Stimulated activated effector memory CD8-positive, alpha-beta T cell treated with anti-CD3 and anti-CD28 coated beads, Interleukin-12 subunit alpha, Interleukin-12 subunit beta, amount 100 ng/mL, for 72 hours (primary cell): ENCODE results near the gene NCS1.
A peak's percentile ranks its signal among the peaks of the same experiment; 100 is the strongest.

ENCODE experiments used
- ATAC-seq: fragments of 150-1000 bp; cut with Tn5 transposase; 2 replicates; pipeline ENCODE4 v1.10.0; 2021
- DNase-seq, 2 donors: peaks; one replicate each; pipeline ENCODE4 v3.0.0; 2021 to 2022; ENCODE audit warnings: low spot score in 2 of 2
- H3K27ac Mint-ChIP-seq: one replicate; pipeline ENCODE4 v1.8.0; 2022; ENCODE audit warnings: mild to moderate bottlenecking, mixed read lengths
- H3K36me3 Mint-ChIP-seq: one replicate; pipeline ENCODE4 v1.8.0; 2022; ENCODE audit warnings: mild to moderate bottlenecking, mixed read lengths
- H3K4me1 Mint-ChIP-seq: one replicate; pipeline ENCODE4 v1.8.0; 2022; ENCODE audit warnings: mixed read lengths
- H3K4me3 Mint-ChIP-seq: one replicate; pipeline ENCODE4 v1.8.0; 2022; ENCODE audit warnings: mild to moderate bottlenecking, mixed read lengths
- H3K9me3 Mint-ChIP-seq: one replicate; pipeline ENCODE4 v1.8.0; 2022; ENCODE audit warnings: mixed read lengths

NCS1 gene

GRCh38 chr9:130142056-130142455, 30.1 kb upstream of the NCS1 start:
- no peak overlapping the region for H3K27ac Mint-ChIP-seq
- no peaks in the 10 kb centered on the region for H3K36me3 Mint-ChIP-seq
- DNase-seq (no peak), ATAC-seq (no peak)
- H3K4me3 Mint-ChIP-seq: no peak overlapping the region
- peaks cover 63% of the 10 kb centered on the region for H3K4me1 Mint-ChIP-seq
- no peaks in the 10 kb centered on the region for H3K9me3 Mint-ChIP-seq

GRCh38 chr9:130142641-130143040, 29.6 kb upstream of the NCS1 start:
- no peak overlapping the region for H3K27ac Mint-ChIP-seq

GRCh38 chr9:130143279-130143893, 28.8 kb upstream of the NCS1 start:
- H3K9me3 Mint-ChIP-seq: no peaks in the 10 kb centered on the region
- ATAC-seq: no peak
- DNase-seq: no peak
- H3K36me3 Mint-ChIP-seq: no peaks in the 10 kb centered on the region
- H3K4me3 Mint-ChIP-seq: peak overlapping the region; percentile 52
- peaks cover 69% of the 10 kb centered on the region for H3K4me1 Mint-ChIP-seq
- peak overlapping the region; percentile 66 for H3K27ac Mint-ChIP-seq

More at GRCh38 chr9:130142641-130143040, 29.6 kb upstream of the NCS1 start:
- Mint-ChIP-seq H3K4me1 (peaks cover 69% of the 10 kb centered on the region), H3K36me3 (no peaks in the 10 kb centered on the region), H3K4me3 (no peak overlapping the region), H3K9me3 (no peaks in the 10 kb centered on the region)
- no peak for DNase-seq
- no peak for ATAC-seq

- ATAC-seq: peak; percentile 50
- no peaks in the 10 kb centered on the region for H3K9me3 Mint-ChIP-seq
- H3K27ac Mint-ChIP-seq: peak overlapping the region; percentile 66
- no peaks in the 10 kb centered on the region for H3K36me3 Mint-ChIP-seq
- H3K4me1 Mint-ChIP-seq: peaks cover 63% of the 10 kb centered on the region
- no peak for DNase-seq
- peak overlapping the region; percentile 52 for H3K4me3 Mint-ChIP-seq
Measured at GRCh38 chr9:130143958-130144366, 28.2 kb upstream of the NCS1 start.

- no peaks in the 10 kb centered on the region for H3K36me3 Mint-ChIP-seq
- H3K9me3 Mint-ChIP-seq: no peaks in the 10 kb centered on the region
- ATAC-seq: no peak
- H3K27ac Mint-ChIP-seq: no peak overlapping the region
- H3K4me3 Mint-ChIP-seq: peak overlapping the region; percentile 52
- DNase-seq: no peak
- H3K4me1 Mint-ChIP-seq: peaks cover 56% of the 10 kb centered on the region
Measured at GRCh38 chr9:130144703-130145102, 27.5 kb upstream of the NCS1 start.

GRCh38 chr9:130145658-130146057, 26.5 kb upstream of the NCS1 start:
- Mint-ChIP-seq H3K27ac (no peak overlapping the region), H3K4me1 (peaks cover 46% of the 10 kb centered on the region), H3K4me3 (no peak overlapping the region), H3K36me3 (no peaks in the 10 kb centered on the region), H3K9me3 (no peaks in the 10 kb centered on the region)
- ATAC-seq (no peak), DNase-seq (no peak)

GRCh38 chr9:130147198-130147597, 25.0 kb upstream of the NCS1 start:
- Mint-ChIP-seq H3K4me3 (no peak overlapping the region), H3K36me3 (no peaks in the 10 kb centered on the region), H3K4me1 (peaks cover 34% of the 10 kb centered on the region), H3K9me3 (no peaks in the 10 kb centered on the region), H3K27ac (no peak overlapping the region)
- DNase-seq: no peak
- peak; percentile 61 for ATAC-seq

GRCh38 chr9:130147910-130148309, 24.3 kb upstream of the NCS1 start:
- no peak for ATAC-seq
- H3K4me3 Mint-ChIP-seq: no peak overlapping the region
- no peak for DNase-seq
- H3K4me1 Mint-ChIP-seq: peaks cover 34% of the 10 kb centered on the region
- H3K36me3 Mint-ChIP-seq: no peaks in the 10 kb centered on the region
- no peaks in the 10 kb centered on the region for H3K9me3 Mint-ChIP-seq
- no peak overlapping the region for H3K27ac Mint-ChIP-seq

GRCh38 chr9:130149031-130149430, 23.2 kb upstream of the NCS1 start:
- no peak overlapping the region for H3K27ac Mint-ChIP-seq
- H3K4me3 Mint-ChIP-seq: no peak overlapping the region
- no peak for ATAC-seq

GRCh38 chr9:130149654-130150286, 22.4 kb upstream of the NCS1 start:
- Mint-ChIP-seq H3K36me3 (no peaks in the 10 kb centered on the region), H3K9me3 (no peaks in the 10 kb centered on the region), H3K27ac (no peak overlapping the region), H3K4me3 (no peak overlapping the region), H3K4me1 (peaks cover 17% of the 10 kb centered on the region)
- ATAC-seq: no peak
- no peak for DNase-seq

More at GRCh38 chr9:130149031-130149430, 23.2 kb upstream of the NCS1 start:
- Mint-ChIP-seq H3K36me3 (no peaks in the 10 kb centered on the region), H3K4me1 (peaks cover 24% of the 10 kb centered on the region), H3K9me3 (no peaks in the 10 kb centered on the region)
- no peak for DNase-seq

- Mint-ChIP-seq H3K36me3 (no peaks in the 10 kb centered on the region), H3K4me1 (peaks cover 14% of the 10 kb centered on the region), H3K4me3 (no peak overlapping the region), H3K9me3 (no peaks in the 10 kb centered on the region), H3K27ac (no peak overlapping the region)
- DNase-seq (no peak), ATAC-seq (no peak)
Measured at GRCh38 chr9:130150779-130151382, 21.3 kb upstream of the NCS1 start.

- no peak overlapping the region for H3K4me3 Mint-ChIP-seq
- no peaks in the 10 kb centered on the region for H3K9me3 Mint-ChIP-seq
- peaks cover under 1% of the 10 kb centered on the region for H3K4me1 Mint-ChIP-seq
- no peak overlapping the region for H3K27ac Mint-ChIP-seq
- ATAC-seq: no peak
- no peaks in the 10 kb centered on the region for H3K36me3 Mint-ChIP-seq
- no peak for DNase-seq
Measured at GRCh38 chr9:130154816-130155215, 17.4 kb upstream of the NCS1 start.

GRCh38 chr9:130155647-130156046, 16.6 kb upstream of the NCS1 start:
- no peak for ATAC-seq
- H3K4me1 Mint-ChIP-seq: peaks cover 5% of the 10 kb centered on the region

GRCh38 chr9:130156672-130157071, 15.5 kb upstream of the NCS1 start:
- no peak overlapping the region for H3K27ac Mint-ChIP-seq
- no peak overlapping the region for H3K4me3 Mint-ChIP-seq
- H3K36me3 Mint-ChIP-seq: no peaks in the 10 kb centered on the region
- ATAC-seq (no peak), DNase-seq (no peak)
- H3K9me3 Mint-ChIP-seq: no peaks in the 10 kb centered on the region
- H3K4me1 Mint-ChIP-seq: peaks cover 5% of the 10 kb centered on the region

More at GRCh38 chr9:130155647-130156046, 16.6 kb upstream of the NCS1 start:
- Mint-ChIP-seq H3K36me3 (no peaks in the 10 kb centered on the region), H3K9me3 (no peaks in the 10 kb centered on the region), H3K27ac (no peak overlapping the region), H3K4me3 (no peak overlapping the region)
- DNase-seq: no peak

- Mint-ChIP-seq H3K4me1 (peaks cover 5% of the 10 kb centered on the region), H3K4me3 (no peak overlapping the region), H3K27ac (no peak overlapping the region), H3K36me3 (no peaks in the 10 kb centered on the region), H3K9me3 (no peaks in the 10 kb centered on the region)
- ATAC-seq (no peak), DNase-seq (no peak)
Measured at GRCh38 chr9:130157079-130157478, 15.1 kb upstream of the NCS1 start.

- no peak for ATAC-seq
- Mint-ChIP-seq H3K4me1 (peaks cover 5% of the 10 kb centered on the region), H3K9me3 (no peaks in the 10 kb centered on the region), H3K36me3 (no peaks in the 10 kb centered on the region), H3K27ac (no peak overlapping the region), H3K4me3 (no peak overlapping the region)
- no peak for DNase-seq
Measured at GRCh38 chr9:130158001-130158400, 14.2 kb upstream of the NCS1 start.
